Neural progenitor cell (in vitro differentiated cells): ENCODE data around the gene SHH. TPM values are rescaled to one million over a fixed set of nuclear protein-coding genes. Genes with fewer than 3 reads are reported as not detected.

Source experiments
- DNase-seq: peaks from one replicate; pipeline ENCODE4 v3.0.0-alpha.2; 2016; ENCODE audit warnings: low spot score
- H2AFZ ChIP-seq: fragments of 200-600 bp; sonication (generic); replicated peaks from 2 replicates; pipeline ENCODE4 v1.6.1; 2016; ENCODE audit warnings: antibody characterized with exemption
- H3F3A ChIP-seq: fragments of 200-600 bp; sonication (generic); 2 replicates; pipeline ENCODE4 v1.6.1; 2016; ENCODE audit warnings: antibody characterized with exemption, low read depth
- H3K27ac ChIP-seq: fragments of 200-600 bp; sonication (generic); 2 replicates; pipeline ENCODE4 v1.5.1; 2016; ENCODE audit warnings: mild to moderate bottlenecking
- H3K27me3 ChIP-seq: fragments of 200-600 bp; sonication (generic); 2 replicates; pipeline ENCODE4 v1.6.1; 2016; ENCODE audit warnings: mild to moderate bottlenecking, moderate library complexity
- H3K36me3 ChIP-seq: fragments of 200-600 bp; sonication (generic); 2 replicates; pipeline ENCODE4 v1.5.1; 2016
- H3K4me1 ChIP-seq: fragments of 200-600 bp; sonication (generic); 2 replicates; pipeline ENCODE4 v1.6.1; 2016; ENCODE audit warnings: mixed run types
- H3K4me2 ChIP-seq: fragments of 200-600 bp; sonication (generic); 2 replicates; pipeline ENCODE4 v1.6.1; 2016
- H3K4me3 ChIP-seq: fragments of 200-600 bp; sonication (generic); 2 replicates; pipeline ENCODE4 v1.5.1; 2016
- H3K79me2 ChIP-seq: fragments of 200-600 bp; sonication (generic); 2 replicates; pipeline ENCODE4 v1.6.1; 2016; ENCODE audit warnings: low read depth
- H3K9ac ChIP-seq: fragments of 200-600 bp; sonication (generic); 2 replicates; pipeline ENCODE4 v1.6.1; 2016
- H3K9me3 ChIP-seq: fragments of 200-600 bp; sonication (generic); 2 replicates; pipeline ENCODE4 v1.5.1; 2016; ENCODE audit warnings: low read depth
- H4K20me1 ChIP-seq: fragments of 200-600 bp; sonication (generic); 2 replicates; pipeline ENCODE4 v1.6.1; 2016; ENCODE audit warnings: low read depth
- H3K27ac Mint-ChIP-seq: 3 replicates; pipeline ENCODE4 v1.8.0; 2021; ENCODE audit warnings: mixed read lengths
- H3K27me3 Mint-ChIP-seq: 2 replicates; pipeline ENCODE4 v1.8.0; 2022; ENCODE audit warnings: low read depth, mild to moderate bottlenecking, inconsistent platforms, moderate library complexity, mixed read lengths; ENCODE audit not compliant: insufficient read depth
- H3K36me3 Mint-ChIP-seq: 3 replicates; pipeline ENCODE4 v1.8.0; 2021; ENCODE audit warnings: mixed read lengths
- H3K4me1 Mint-ChIP-seq: 3 replicates; pipeline ENCODE4 v1.8.0; 2021; ENCODE audit warnings: mixed read lengths
- H3K4me3 Mint-ChIP-seq: 3 replicates; pipeline ENCODE4 v1.8.0; 2021; ENCODE audit warnings: mild to moderate bottlenecking, moderate library complexity, mixed read lengths
- H3K9me3 Mint-ChIP-seq: 3 replicates; pipeline ENCODE4 v1.8.0; 2020; ENCODE audit warnings: mixed read lengths
- EZH2 ChIP-seq: fragments of 200-600 bp; sonication (generic); IDR thresholded peaks from 2 replicates; pipeline ENCODE4 v1.6.1; 2017; ENCODE audit warnings: antibody characterized with exemption, mild to moderate bottlenecking, moderate library complexity
- EZH2phosphoT487 ChIP-seq: fragments of 200-600 bp; sonication (generic); IDR thresholded peaks from 2 replicates; pipeline ENCODE4 v1.6.1; 2017; ENCODE audit warnings: antibody characterized with exemption
- total RNA-seq: library from RNA; depleted of rRNA; stranded (reverse); fragments of >200 nt; gene quantifications from 2 replicates; pipeline ENCODE4 v1.2.3, GENCODE V29; 2015; ENCODE audit warnings: low replicate concordance
- TF ChIP-seq, protein P1 (sequence below): fragments of 200-600 bp; sonication (generic); IDR thresholded peaks from 2 replicates; pipeline ENCODE4 v1.5.1; 2017; ENCODE audit warnings: antibody characterized with exemption, mild to moderate bottlenecking

The SHH gene
- total RNA-seq, 1 donor from 2014 or later: not detected

DNA sequence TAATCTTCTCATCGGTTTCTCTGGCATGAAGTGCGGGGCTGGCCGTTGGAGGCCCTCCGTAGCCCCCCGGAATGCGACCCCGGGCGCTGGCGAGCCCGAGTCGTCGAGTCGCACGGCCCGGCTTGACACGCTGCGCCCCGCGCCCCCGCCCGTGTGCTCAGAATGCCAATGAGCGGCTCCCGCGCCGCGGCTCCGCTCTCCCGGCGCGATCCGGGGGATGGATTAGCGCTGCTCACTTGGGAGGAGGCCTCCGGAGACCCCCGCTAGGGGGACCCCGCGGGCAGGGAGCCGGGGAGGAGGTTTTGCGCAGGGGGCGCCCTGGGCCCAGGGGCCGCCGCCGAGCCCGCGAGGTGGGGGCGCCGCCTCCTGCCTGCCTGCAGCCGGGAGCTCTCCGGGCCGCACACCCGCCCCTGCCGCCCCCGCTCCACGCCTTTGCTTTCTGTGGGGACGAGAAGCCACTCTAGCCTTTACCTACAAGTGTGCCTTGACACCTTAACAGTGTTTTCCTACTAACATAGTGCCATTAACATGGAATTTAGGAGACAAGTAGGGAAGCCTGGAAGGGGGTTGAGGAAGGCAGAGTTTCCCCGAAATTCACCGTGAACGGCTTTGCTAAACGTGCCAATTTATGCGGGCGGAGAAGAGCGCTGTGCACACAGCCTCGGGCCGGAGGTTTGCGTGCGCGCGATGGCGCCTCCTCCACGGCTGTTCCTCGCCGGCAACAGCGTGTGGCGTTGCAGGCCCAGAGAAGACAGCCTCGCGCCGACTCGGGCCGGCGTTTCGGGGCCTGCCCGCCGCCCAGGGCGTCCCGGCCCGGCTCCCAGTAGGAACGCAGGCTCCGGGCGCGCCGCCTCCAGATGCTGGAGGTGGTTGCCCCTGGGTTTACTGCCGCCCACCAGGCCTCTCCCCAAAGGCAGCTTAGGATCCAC, 7.1 kb downstream of the SHH start:
- no peaks in the 10 kb centered on the region for H3K36me3 Mint-ChIP-seq
- H3K27me3 Mint-ChIP-seq: peaks cover 63% of the 10 kb centered on the region
- Histone ChIP-seq H3K27ac (no peak overlapping the region), H3K36me3 (no peaks in the 10 kb centered on the region), H2AFZ (peak overlapping the region; percentile 48), H3K9ac (no peak overlapping the region), H3K4me2 (peak overlapping the region; percentile 68), H3K27me3 (peaks cover 100% of the 10 kb centered on the region), H3F3A (peaks cover 54% of the 10 kb centered on the region), H3K4me3 (peak overlapping the region; percentile 42), H4K20me1 (peaks cover 54% of the 10 kb centered on the region), H3K79me2 (no peaks in the 10 kb centered on the region), H3K9me3 (no peaks in the 10 kb centered on the region), H3K4me1 (peaks cover 52% of the 10 kb centered on the region)
- TF ChIP-seq EZH2 (peak; percentile 94), EZH2phosphoT487 (peak; percentile 48)
- TF ChIP-seq, protein P1, sequence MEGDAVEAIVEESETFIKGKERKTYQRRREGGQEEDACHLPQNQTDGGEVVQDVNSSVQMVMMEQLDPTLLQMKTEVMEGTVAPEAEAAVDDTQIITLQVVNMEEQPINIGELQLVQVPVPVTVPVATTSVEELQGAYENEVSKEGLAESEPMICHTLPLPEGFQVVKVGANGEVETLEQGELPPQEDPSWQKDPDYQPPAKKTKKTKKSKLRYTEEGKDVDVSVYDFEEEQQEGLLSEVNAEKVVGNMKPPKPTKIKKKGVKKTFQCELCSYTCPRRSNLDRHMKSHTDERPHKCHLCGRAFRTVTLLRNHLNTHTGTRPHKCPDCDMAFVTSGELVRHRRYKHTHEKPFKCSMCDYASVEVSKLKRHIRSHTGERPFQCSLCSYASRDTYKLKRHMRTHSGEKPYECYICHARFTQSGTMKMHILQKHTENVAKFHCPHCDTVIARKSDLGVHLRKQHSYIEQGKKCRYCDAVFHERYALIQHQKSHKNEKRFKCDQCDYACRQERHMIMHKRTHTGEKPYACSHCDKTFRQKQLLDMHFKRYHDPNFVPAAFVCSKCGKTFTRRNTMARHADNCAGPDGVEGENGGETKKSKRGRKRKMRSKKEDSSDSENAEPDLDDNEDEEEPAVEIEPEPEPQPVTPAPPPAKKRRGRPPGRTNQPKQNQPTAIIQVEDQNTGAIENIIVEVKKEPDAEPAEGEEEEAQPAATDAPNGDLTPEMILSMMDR: peak; percentile 70
- H3K27ac Mint-ChIP-seq: no peak overlapping the region
- DNase-seq: peak; percentile 93
- no peaks in the 10 kb centered on the region for H3K9me3 Mint-ChIP-seq
- H3K4me1 Mint-ChIP-seq: peaks cover 37% of the 10 kb centered on the region
- H3K4me3 Mint-ChIP-seq: peak overlapping the region; percentile 83

DNA sequence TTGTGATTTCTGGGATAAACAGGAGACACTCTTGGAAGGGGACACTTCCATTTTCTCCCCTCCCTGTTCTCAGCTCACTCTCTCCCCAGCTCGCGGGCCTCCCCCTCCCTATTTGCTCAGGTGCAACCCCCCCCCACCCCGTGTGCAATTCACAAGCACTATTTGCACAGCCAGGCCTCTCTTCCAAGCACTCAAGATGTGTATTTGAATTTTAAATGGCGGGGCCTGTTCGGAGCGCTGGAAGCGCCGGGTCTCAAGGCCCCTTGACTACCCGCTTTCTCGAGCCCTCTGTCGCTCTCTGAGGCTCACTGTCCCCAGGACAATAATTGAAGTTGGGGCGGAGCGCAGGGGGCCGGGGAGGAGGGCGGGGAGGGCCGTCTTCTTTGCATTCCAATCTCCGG, 7.8 kb downstream of the SHH start:
- Histone ChIP-seq H3K36me3 (no peaks in the 10 kb centered on the region), H2AFZ (peak overlapping the region; percentile 22), H3K4me3 (peak overlapping the region; percentile 42), H3K4me2 (peak overlapping the region; percentile 68), H3K9ac (no peak overlapping the region), H3K9me3 (no peaks in the 10 kb centered on the region), H4K20me1 (peaks cover 49% of the 10 kb centered on the region), H3K27me3 (peaks cover 100% of the 10 kb centered on the region), H3K4me1 (peaks cover 47% of the 10 kb centered on the region), H3F3A (peaks cover 54% of the 10 kb centered on the region), H3K27ac (no peak overlapping the region), H3K79me2 (no peaks in the 10 kb centered on the region)
- Mint-ChIP-seq H3K4me3 (peak overlapping the region; percentile 83), H3K9me3 (no peaks in the 10 kb centered on the region), H3K27ac (no peak overlapping the region), H3K36me3 (no peaks in the 10 kb centered on the region), H3K4me1 (peaks cover 36% of the 10 kb centered on the region), H3K27me3 (peaks cover 69% of the 10 kb centered on the region)
- TF ChIP-seq, protein P1: no peak
- TF ChIP-seq EZH2phosphoT487 (no peak), EZH2 (no peak)
- peak; percentile 69 for DNase-seq

DNA sequence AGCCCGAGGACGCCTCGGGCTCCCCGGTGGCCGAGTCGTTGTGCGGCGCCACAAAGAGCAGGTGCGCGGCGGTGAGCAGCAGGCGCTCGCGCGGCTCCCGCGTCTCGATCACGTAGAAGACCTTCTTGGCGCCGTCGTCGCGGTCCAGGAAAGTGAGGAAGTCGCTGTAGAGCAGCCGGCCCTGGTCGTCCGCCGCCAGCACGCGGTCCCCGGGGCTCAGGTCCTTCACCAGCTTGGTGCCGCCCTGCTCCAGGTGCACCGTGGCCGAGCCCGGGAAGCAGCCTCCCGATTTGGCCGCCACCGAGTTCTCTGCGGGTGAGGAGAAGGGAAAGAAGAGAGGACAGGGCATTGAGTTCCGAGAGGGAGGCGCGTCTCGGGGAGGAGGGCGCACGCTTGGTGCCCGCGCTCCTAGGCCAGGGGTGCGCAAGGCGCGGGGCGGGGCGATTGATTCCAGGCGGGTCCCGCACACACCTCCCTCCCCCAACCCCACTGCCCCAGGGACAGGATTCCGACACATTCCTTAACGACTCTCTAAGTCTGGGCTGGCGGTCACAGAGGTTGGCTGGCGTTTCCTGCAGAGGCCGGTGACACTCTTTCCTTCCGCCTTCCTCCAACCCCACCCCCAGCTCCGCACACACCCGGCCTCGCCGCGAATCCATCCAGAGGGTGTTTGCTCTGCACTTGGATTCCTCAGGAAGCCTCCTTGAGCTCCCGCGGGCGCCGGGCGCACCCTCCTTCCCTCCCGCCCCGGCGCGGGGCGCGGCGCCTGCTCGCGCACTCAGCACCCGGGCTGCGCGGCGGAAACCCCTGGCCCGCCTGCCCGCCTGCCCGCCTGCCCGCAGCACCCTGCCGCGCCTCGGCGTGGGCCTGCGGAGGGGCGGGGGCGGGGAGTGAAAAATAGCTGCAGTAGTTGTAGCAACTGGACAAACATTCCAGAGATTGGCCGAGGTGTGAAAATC, 8.6 kb downstream of the SHH start:
- no peaks in the 10 kb centered on the region for H3K36me3 ChIP-seq
- H2AFZ ChIP-seq: peak overlapping the region; percentile 27
- peaks cover 40% of the 10 kb centered on the region for H3K4me1 ChIP-seq
- peaks cover 100% of the 10 kb centered on the region for H3K27me3 ChIP-seq
- Mint-ChIP-seq H3K9me3 (no peaks in the 10 kb centered on the region), H3K27ac (no peak overlapping the region), H3K4me1 (peaks cover 30% of the 10 kb centered on the region), H3K4me3 (peak overlapping the region; percentile 84), H3K36me3 (no peaks in the 10 kb centered on the region), H3K27me3 (peaks cover 67% of the 10 kb centered on the region)
- H3K4me3 ChIP-seq: peak overlapping the region; percentile 42
- peak; percentile 74 for DNase-seq
- no peaks in the 10 kb centered on the region for H3K79me2 ChIP-seq
- TF ChIP-seq, protein P1: no peak
- TF ChIP-seq EZH2phosphoT487: peak; percentile 68
- TF ChIP-seq EZH2: peak; percentile 91
- peaks cover 41% of the 10 kb centered on the region for H4K20me1 ChIP-seq
- peaks cover 46% of the 10 kb centered on the region for H3F3A ChIP-seq
- no peak overlapping the region for H3K27ac ChIP-seq
- H3K4me2 ChIP-seq: peak overlapping the region; percentile 68
- no peak overlapping the region for H3K9ac ChIP-seq
- H3K9me3 ChIP-seq: no peaks in the 10 kb centered on the region
